ENCODE data around the gene STX8.

The STX8 gene

GRCh38 chr17:9203771-9204425 lies 371.7 kb downstream of the STX8 start:
- DNase-seq, result no peak

GRCh38 chr17:9202532-9202931 lies 373.1 kb downstream of the STX8 start:
- no peak for DNase-seq

- DNase-seq, result no peak
Observed at GRCh38 chr17:9200699-9201359, 374.8 kb downstream of the STX8 start.

Measured in retina (tissue), 1 donor.